GM13977 (cell line): ENCODE measurements around the gene NXF1.
A peak's percentile ranks its signal among the peaks of the same experiment; 100 is the strongest.
"Not testable (repeated sequence)": the region's sequence is repeated elsewhere in the genome, so short reads cannot be mapped to it uniquely, and the experiment has no call there.

Source experiments
- DNase-seq: peaks from one replicate; pipeline ENCODE4 v3.0.0; 2012; ENCODE audit warnings: low spot score
- in situ Hi-C: fragments of 300-500 bp; cut with MboI; formaldehyde crosslinking; loops from one replicate; pipeline ENCODE4 v1.12.0; 2022; ENCODE audit warnings: low sequenced_read_pairs, low pct_unique_long_range_greater_than_20kb, mixed read lengths, inconsistent platforms; ENCODE audit not compliant: unreplicated experiment
- TF ChIP-seq, protein P1 (sequence below): IDR thresholded peaks from 2 replicates; pipeline ENCODE4 v1.5.1; 2012; ENCODE audit warnings: mild to moderate bottlenecking, control low read depth; ENCODE audit not compliant: insufficient read depth; ENCODE audit errors: extremely low read depth, missing control alignments

Gene NXF1

DNA sequence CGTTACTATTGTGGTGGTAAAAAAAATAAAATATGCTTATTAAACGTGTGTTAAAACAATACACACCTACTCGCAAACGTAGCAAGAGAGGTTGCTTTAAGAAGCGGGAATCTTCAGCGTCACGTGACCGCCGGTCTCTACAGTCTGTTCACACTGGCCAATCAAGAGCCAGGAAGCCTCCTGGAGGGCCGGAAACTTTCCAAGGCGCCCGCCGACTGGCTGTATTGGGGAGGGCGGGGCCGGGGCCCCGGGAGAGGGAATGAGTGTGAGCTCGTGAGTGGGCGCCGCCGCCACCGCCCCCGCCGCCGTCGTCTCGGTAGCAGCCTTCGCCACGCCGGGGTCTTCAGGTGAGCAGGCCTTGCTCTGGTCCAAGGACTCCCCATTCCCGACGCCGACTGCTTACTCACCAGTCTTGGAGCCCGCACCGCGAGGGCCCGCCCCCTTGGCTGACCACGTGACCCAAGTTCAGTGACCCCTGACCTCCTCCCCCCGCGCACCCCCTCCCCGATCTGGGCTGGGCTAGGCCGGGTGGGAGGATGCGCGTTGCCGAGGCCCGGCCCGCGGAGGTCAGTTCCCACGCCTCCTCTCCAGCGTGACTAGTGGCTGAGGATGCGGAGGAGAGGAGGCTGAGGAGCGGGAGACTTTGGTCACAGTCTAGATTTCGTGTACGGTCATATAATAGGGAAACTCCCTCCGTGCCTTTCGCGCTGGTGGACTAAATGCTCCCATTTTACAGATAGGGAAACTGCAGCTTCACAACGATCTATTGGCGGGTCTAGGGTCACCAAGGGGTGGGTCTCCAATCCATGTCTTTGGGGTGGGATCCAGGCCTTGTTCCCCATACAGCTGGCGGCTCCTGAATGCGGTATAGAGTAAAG lies 33.9 kb downstream of the NXF1 start, which contains the start of gene TAF6L:
TAF6L (plus strand) TSS at position 253 of the 878 bp plus-strand sequence. CDS start 4,388 bp downstream, outside the sequence.
- TF ChIP-seq, protein P1, sequence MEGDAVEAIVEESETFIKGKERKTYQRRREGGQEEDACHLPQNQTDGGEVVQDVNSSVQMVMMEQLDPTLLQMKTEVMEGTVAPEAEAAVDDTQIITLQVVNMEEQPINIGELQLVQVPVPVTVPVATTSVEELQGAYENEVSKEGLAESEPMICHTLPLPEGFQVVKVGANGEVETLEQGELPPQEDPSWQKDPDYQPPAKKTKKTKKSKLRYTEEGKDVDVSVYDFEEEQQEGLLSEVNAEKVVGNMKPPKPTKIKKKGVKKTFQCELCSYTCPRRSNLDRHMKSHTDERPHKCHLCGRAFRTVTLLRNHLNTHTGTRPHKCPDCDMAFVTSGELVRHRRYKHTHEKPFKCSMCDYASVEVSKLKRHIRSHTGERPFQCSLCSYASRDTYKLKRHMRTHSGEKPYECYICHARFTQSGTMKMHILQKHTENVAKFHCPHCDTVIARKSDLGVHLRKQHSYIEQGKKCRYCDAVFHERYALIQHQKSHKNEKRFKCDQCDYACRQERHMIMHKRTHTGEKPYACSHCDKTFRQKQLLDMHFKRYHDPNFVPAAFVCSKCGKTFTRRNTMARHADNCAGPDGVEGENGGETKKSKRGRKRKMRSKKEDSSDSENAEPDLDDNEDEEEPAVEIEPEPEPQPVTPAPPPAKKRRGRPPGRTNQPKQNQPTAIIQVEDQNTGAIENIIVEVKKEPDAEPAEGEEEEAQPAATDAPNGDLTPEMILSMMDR: no peak
- in situ Hi-C loops: no loop called here
- DNase-seq: peak; percentile 91

GRCh38 chr11:62770778-62771143 lies 34.5 kb downstream of the NXF1 start:
- TF ChIP-seq, protein P1: no peak
- no peak for DNase-seq
- in situ Hi-C loops: no loop called here

GRCh38 chr11:62760867-62761227 lies 44.4 kb downstream of the NXF1 start:
- in situ Hi-C loops, DNase-seq: not testable (repeated sequence)

DNA sequence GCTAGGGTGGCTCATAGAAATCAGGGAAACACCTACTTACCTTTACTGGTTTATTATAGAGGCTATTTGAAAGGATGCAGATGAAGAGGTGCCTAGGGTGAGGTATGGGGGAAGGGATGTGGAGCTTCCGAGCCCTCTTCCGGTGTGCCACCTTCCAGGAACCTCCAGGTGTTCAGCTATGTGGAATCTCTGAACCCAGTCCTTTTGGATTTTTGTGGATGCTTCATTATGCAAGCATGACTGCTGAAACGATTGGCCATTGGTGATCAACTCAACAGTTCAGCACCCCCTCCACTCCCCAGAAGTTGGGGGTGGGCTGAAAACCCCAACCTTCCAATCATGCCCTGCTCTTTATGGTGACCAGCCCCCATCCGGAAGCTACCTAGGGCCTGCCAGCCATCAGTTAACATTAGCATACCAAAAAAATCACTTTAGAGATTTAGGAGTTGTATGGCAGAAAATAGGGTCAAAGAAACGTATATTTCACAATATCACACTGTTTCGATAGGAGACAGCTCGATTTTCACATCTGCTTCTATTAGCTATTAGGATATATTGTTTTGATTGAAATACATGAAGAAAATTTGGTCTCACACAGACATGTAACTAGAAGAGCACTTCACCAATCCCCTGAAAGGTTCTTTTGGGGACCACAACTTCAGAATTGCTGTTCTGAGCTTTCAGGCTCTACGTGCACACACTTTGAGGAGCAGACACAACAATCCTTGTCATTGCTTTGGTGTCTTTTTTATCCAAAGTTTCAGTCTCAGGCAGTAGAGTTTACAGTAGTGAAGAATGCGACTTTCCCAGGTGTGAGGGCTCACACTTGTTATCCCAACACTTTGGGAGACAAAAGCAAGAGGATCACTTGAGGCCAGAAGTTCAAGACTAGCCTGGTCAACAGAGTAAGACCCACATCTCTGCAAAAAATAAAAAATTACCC lies 47.1 kb downstream of the NXF1 start:
- DNase-seq: no peak
- in situ Hi-C loops: no loop called here
- TF ChIP-seq, protein P1: no peak

- TF ChIP-seq, protein P1: no peak
- in situ Hi-C loops: no loop called here
- DNase-seq: no peak
Measured at GRCh38 chr11:62755086-62755615, 50.1 kb downstream of the NXF1 start.

DNA sequence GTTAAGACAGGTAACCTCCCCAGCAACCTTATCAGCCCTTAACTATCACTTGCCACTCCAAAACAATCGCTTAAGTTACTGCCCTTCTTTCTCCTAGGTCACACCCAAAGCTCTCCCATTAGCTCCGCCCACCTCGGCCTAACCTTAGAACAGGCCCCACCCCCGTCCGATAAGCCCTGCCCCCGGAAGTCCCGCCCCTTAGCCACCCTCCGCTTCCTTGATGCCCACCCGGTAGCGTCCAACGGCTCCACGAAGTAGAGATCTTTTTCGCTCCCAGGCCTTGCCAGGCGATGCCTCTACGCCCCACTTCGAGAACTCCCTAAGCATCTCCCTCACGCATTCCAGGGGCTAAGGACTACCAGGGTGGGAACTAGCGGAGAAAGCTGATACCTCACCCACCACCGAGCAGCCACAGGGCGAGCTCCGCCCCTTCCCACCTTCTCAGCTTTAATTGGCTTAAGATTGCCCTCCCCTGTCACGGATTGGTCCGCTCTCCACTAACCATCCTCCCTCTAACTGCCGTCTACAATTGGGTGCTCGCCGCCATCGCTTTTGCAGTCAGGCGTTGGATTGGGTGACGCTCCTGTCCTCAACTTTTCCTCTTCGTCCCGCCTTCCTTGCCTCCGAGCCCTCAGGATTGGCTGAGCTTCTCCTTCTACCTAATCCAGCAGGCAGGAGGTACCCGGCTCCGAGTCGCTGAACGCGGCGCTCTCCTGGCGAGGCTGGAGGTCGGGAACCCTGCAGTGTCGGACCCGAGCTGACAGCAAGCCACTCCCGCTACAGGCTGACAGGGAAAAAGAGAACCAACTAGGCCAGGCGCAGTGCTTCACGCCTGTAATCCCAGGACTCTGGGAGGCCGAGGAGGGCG lies 51.3 kb downstream of the NXF1 start, which contains the start of gene ZBTB3:
ZBTB3 (minus strand) TSS at position 425 of the 868 bp plus-strand sequence. CDS start 496 bp downstream, outside the sequence.
- DNase-seq: peak; percentile 94
- in situ Hi-C loops: no loop called here
- TF ChIP-seq, protein P1: no peak
